Right lung (tissue), 5 donors: Measurements from ENCODE around the gene AMN1. TPM values are rescaled to one million over a fixed set of nuclear protein-coding genes. Genes with fewer than 3 reads are reported as not detected.
"Not testable (repeated sequence)": the region's sequence is repeated elsewhere in the genome, so short reads cannot be mapped to it uniquely, and the experiment has no call there.

ENCODE experiments used
- DNase-seq, 2 donors: peaks; one replicate each; pipeline ENCODE4 v3.0.0-alpha.2; 2013
- polyA plus RNA-seq, 5 donors: library from polyadenylated mRNA; unstranded; fragments of 120-200 nt; gene quantifications; one replicate each; pipeline versions ENCODE4 v1.2.1 to v1.2.3, GENCODE V29; 2013; ENCODE audit warnings: inconsistent platforms in 1 of 5, low replicate concordance in 1 of 5; ENCODE audit not compliant: insufficient read length in 5 of 5, insufficient read depth in 1 of 5

The AMN1 gene
- polyA plus RNA-seq, 5 donors, result 15.0 to 22.0 (median 21.4) TPM

- not testable (repeated sequence) for DNase-seq
Observed at GRCh38 chr12:31733549-31734432, 5.0 kb upstream of the AMN1 start.

- no peak for DNase-seq
Observed at GRCh38 chr12:31732926-31733548, 4.2 kb upstream of the AMN1 start.

- not testable (repeated sequence) for DNase-seq
Observed at GRCh38 chr12:31731203-31731602, 2.4 kb upstream of the AMN1 start.

- DNase-seq, result no peak
Observed at GRCh38 chr12:31729705-31730104, 884 bp upstream of the AMN1 start.

GRCh38 chr12:31728289-31728916 is 418 bp downstream of the AMN1 start:
- no peak for DNase-seq

- DNase-seq, result no peak
Observed at GRCh38 chr12:31727192-31727591, 1.6 kb downstream of the AMN1 start.

GRCh38 chr12:31726575-31726974 is 2.2 kb downstream of the AMN1 start:
- DNase-seq, result no peak

GRCh38 chr12:31724557-31724956 is 4.3 kb downstream of the AMN1 start:
- DNase-seq, result no peak

- DNase-seq, result no peak
Observed at GRCh38 chr12:31722580-31722979, 6.2 kb downstream of the AMN1 start.

- DNase-seq, result not testable (repeated sequence)
Observed at GRCh38 chr12:31718542-31719198, 10.2 kb downstream of the AMN1 start.

GRCh38 chr12:31716998-31717397 is 11.8 kb downstream of the AMN1 start:
- DNase-seq, result not testable (repeated sequence)

- DNase-seq, result no peak
Observed at GRCh38 chr12:31715283-31715825, 13.5 kb downstream of the AMN1 start.

GRCh38 chr12:31714406-31715271 is 14.2 kb downstream of the AMN1 start:
- DNase-seq, result no peak

- DNase-seq, result no peak
Observed at GRCh38 chr12:31712877-31713276, 15.9 kb downstream of the AMN1 start.

GRCh38 chr12:31710021-31710818 is 18.6 kb downstream of the AMN1 start:
- DNase-seq, result no peak

- DNase-seq, result not testable (repeated sequence)
Observed at GRCh38 chr12:31708118-31708517, 20.7 kb downstream of the AMN1 start.

- no peak for DNase-seq
Observed at GRCh38 chr12:31705621-31706020, 23.2 kb downstream of the AMN1 start.

- no peak for DNase-seq
Observed at GRCh38 chr12:31702047-31702446, 26.8 kb downstream of the AMN1 start.

- not testable (repeated sequence) for DNase-seq
Observed at GRCh38 chr12:31689921-31690320, 38.9 kb downstream of the AMN1 start.

- no peak for DNase-seq
Observed at GRCh38 chr12:31687101-31687527, 41.7 kb downstream of the AMN1 start.
